ENCODE data around the gene C10orf95.

DNA sequence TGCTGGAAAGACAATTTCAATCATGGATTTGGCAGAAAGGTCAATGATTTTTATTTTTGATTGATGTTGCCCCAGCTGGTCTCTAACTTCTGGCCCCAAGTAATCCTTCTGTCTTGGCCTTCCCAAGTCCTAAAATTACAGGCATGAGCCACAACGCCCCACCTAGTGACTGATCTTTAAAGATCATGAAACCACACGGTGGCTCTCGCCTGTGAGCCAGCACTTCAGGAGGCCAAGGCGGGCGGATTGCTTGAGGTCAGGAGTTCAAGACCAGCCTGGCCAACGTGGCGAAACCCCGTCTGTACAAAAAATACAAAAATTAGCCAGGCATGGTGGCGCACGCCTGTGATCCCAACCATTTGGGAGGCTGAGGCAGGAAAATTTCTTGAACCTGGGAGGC is 12.6 kb upstream of the C10orf95 start:
- TF ChIP-seq CTCF (conservative IDR thresholded peaks at IDR 0.05 in 1 of 2, IDR thresholded peaks at IDR 0.05 in 1 of 2; ENCODE audit: low read depth in 1 of 2, low read length in 2 of 2) (no peak), EZH2 (IDR thresholded peaks at IDR 0.05; ENCODE audit: low read length, missing control alignments) (no peak)
